ENCODE measurements around the gene FBXO10. TPM values are rescaled to one million over a fixed set of nuclear protein-coding genes. Genes with fewer than 3 reads are reported as not detected.
"Not testable (repeated sequence)": the region's sequence is repeated elsewhere in the genome, so short reads cannot be mapped to it uniquely, and the experiment has no call there.

The FBXO10 gene
- total RNA-seq, 1 experiment from 2014 or later = 3.3 TPM

GRCh38 chr9:37602817-37603216 is 26.6 kb upstream of the FBXO10 start:
- in situ Hi-C loops (cut with HindIII; ENCODE audit: low pct_unique_long_range_greater_than_20kb, low sequenced_read_pairs) = no loop called here
- DNase-seq (ENCODE audit: low read depth) = no peak

- in situ Hi-C loops (cut with HindIII; ENCODE audit: low pct_unique_long_range_greater_than_20kb, low sequenced_read_pairs); DNase-seq (ENCODE audit: low read depth): not testable (repeated sequence)
Measured at GRCh38 chr9:37602061-37602460, 25.9 kb upstream of the FBXO10 start.

GRCh38 chr9:37596504-37596903 is 20.3 kb upstream of the FBXO10 start:
- in situ Hi-C loops (cut with HindIII; ENCODE audit: low pct_unique_long_range_greater_than_20kb, low sequenced_read_pairs) = no loop called here
- no peak for DNase-seq (ENCODE audit: low read depth)

- in situ Hi-C loops (cut with HindIII; ENCODE audit: low pct_unique_long_range_greater_than_20kb, low sequenced_read_pairs) = no loop called here
- no peak for DNase-seq (ENCODE audit: low read depth)
Measured at GRCh38 chr9:37593883-37594448, 17.8 kb upstream of the FBXO10 start.

- DNase-seq (ENCODE audit: low read depth) = peak; percentile 72
- in situ Hi-C loops (cut with HindIII; ENCODE audit: low pct_unique_long_range_greater_than_20kb, low sequenced_read_pairs) = no loop called here
Measured at GRCh38 chr9:37592108-37592951, 16.1 kb upstream of the FBXO10 start, which contains the start of gene TOMM5. Gene TOMM5 (minus strand): TSS chr9:37592597. CDS start chr9:37592532, 65 bp downstream.

- DNase-seq (ENCODE audit: low read depth) = no peak
- in situ Hi-C loops (cut with HindIII; ENCODE audit: low pct_unique_long_range_greater_than_20kb, low sequenced_read_pairs) = no loop called here
Measured at GRCh38 chr9:37587521-37587920, 11.3 kb upstream of the FBXO10 start.

- no peak for DNase-seq (ENCODE audit: low read depth)
- in situ Hi-C loops (cut with HindIII; ENCODE audit: low pct_unique_long_range_greater_than_20kb, low sequenced_read_pairs) = no loop called here
Measured at GRCh38 chr9:37583522-37584121, 7.4 kb upstream of the FBXO10 start.

GRCh38 chr9:37582548-37583157 is 6.5 kb upstream of the FBXO10 start:
- in situ Hi-C loops (cut with HindIII; ENCODE audit: low pct_unique_long_range_greater_than_20kb, low sequenced_read_pairs) = no loop called here
- peak; percentile 16 for DNase-seq (ENCODE audit: low read depth)

- in situ Hi-C loops (cut with HindIII; ENCODE audit: low pct_unique_long_range_greater_than_20kb, low sequenced_read_pairs) = no loop called here
- no peak for DNase-seq (ENCODE audit: low read depth)
Measured at GRCh38 chr9:37575511-37575914, 667 bp downstream of the FBXO10 start.

GRCh38 chr9:37575001-37575400 is 1.2 kb downstream of the FBXO10 start:
- DNase-seq (ENCODE audit: low read depth) = no peak
- in situ Hi-C loops (cut with HindIII; ENCODE audit: low pct_unique_long_range_greater_than_20kb, low sequenced_read_pairs) = no loop called here

GRCh38 chr9:37574241-37574721 is 1.9 kb downstream of the FBXO10 start:
- no peak for DNase-seq (ENCODE audit: low read depth)
- in situ Hi-C loops (cut with HindIII; ENCODE audit: low pct_unique_long_range_greater_than_20kb, low sequenced_read_pairs) = no loop called here

- in situ Hi-C loops (cut with HindIII; ENCODE audit: low pct_unique_long_range_greater_than_20kb, low sequenced_read_pairs) = no loop called here
- DNase-seq (ENCODE audit: low read depth) = no peak
Measured at GRCh38 chr9:37571282-37571681, 4.9 kb downstream of the FBXO10 start.

GRCh38 chr9:37566716-37567115 is 9.5 kb downstream of the FBXO10 start:
- no peak for DNase-seq (ENCODE audit: low read depth)
- in situ Hi-C loops (cut with HindIII; ENCODE audit: low pct_unique_long_range_greater_than_20kb, low sequenced_read_pairs) = no loop called here

GRCh38 chr9:37565661-37566618 is 10.2 kb downstream of the FBXO10 start:
- in situ Hi-C loops (cut with HindIII; ENCODE audit: low pct_unique_long_range_greater_than_20kb, low sequenced_read_pairs) = no loop called here
- DNase-seq (ENCODE audit: low read depth) = no peak

- in situ Hi-C loops (cut with HindIII; ENCODE audit: low pct_unique_long_range_greater_than_20kb, low sequenced_read_pairs) = no loop called here
- DNase-seq (ENCODE audit: low read depth) = no peak
Measured at GRCh38 chr9:37564916-37565315, 11.3 kb downstream of the FBXO10 start.

GRCh38 chr9:37563806-37564513 is 12.2 kb downstream of the FBXO10 start:
- in situ Hi-C loops (cut with HindIII; ENCODE audit: low pct_unique_long_range_greater_than_20kb, low sequenced_read_pairs) = no loop called here
- no peak for DNase-seq (ENCODE audit: low read depth)

- no peak for DNase-seq (ENCODE audit: low read depth)
- in situ Hi-C loops (cut with HindIII; ENCODE audit: low pct_unique_long_range_greater_than_20kb, low sequenced_read_pairs) = no loop called here
Measured at GRCh38 chr9:37562826-37563225, 13.4 kb downstream of the FBXO10 start.
